Thoracic aorta (tissue), 2 donors: ENCODE measurements around the gene USP54. TPM values are rescaled to one million over a fixed set of nuclear protein-coding genes. Genes with fewer than 3 reads are reported as not detected.
A peak's percentile ranks its signal among the peaks of the same experiment; 100 is the strongest.

Source experiments
- ATAC-seq: fragments of 150-250 bp; one replicate; pipeline ENCODE4 v1.8.0; 2017; ENCODE audit warnings: low read depth; ENCODE audit not compliant: insufficient number of reproducible peaks, low FRiP score
- DNase-seq: peaks from one replicate; pipeline ENCODE4 v3.0.0-alpha.2; 2020; ENCODE audit warnings: low spot score
- H3K27ac ChIP-seq, 2 donors: fragments of 200-600 bp; sonication (generic); 1 replicate in 1 of 2; 2 replicates in 1 of 2; pipeline ENCODE4 v1.5.1; 2016; ENCODE audit warnings: mild to moderate bottlenecking in 2 of 2, moderate library complexity in 2 of 2
- H3K27me3 ChIP-seq: fragments of 200-600 bp; sonication (generic); replicated peaks from 2 replicates; pipeline ENCODE4 v1.6.0; 2016; ENCODE audit warnings: mild to moderate bottlenecking; ENCODE audit not compliant: insufficient read depth
- H3K36me3 ChIP-seq: fragments of 200-600 bp; sonication (generic); one replicate; pipeline ENCODE4 v1.5.1; 2016
- H3K4me1 ChIP-seq, 2 donors: fragments of 200-600 bp; sonication (generic); 1 replicate in 1 of 2; 2 replicates in 1 of 2; pipeline versions ENCODE4 v1.5.1 to v1.6.0; 2016; ENCODE audit warnings: low read depth in 2 of 2, mild to moderate bottlenecking in 1 of 2; ENCODE audit not compliant: control insufficient read depth in 1 of 2
- H3K4me3 ChIP-seq: fragments of 200-600 bp; sonication (generic); 2 replicates; pipeline ENCODE4 v1.5.1; 2016; ENCODE audit warnings: mild to moderate bottlenecking
- H3K9me3 ChIP-seq: fragments of 200-600 bp; sonication (generic); 2 replicates; pipeline ENCODE4 v1.5.1; 2016
- total RNA-seq, 2 donors: library from RNA; depleted of rRNA; stranded (reverse); fragments of >200 nt; gene quantifications; one replicate each; pipeline versions ENCODE4 v1.1.0 to v1.2.3, GENCODE V29; 2016
- TF ChIP-seq, protein P1 (sequence below): fragments of 200-600 bp; sonication (generic); IDR thresholded peaks from one replicate; pipeline ENCODE4 v1.5.1; 2019; ENCODE audit warnings: antibody characterized with exemption

Gene USP54
- total RNA-seq, 2 donors from 2014 or later: 20.1 to 45.1 TPM

- no peaks in the 10 kb centered on the region for H3K27me3 ChIP-seq
- H3K27ac ChIP-seq: no peak overlapping the region
- H3K9me3 ChIP-seq: no peaks in the 10 kb centered on the region
- peaks cover 2% of the 10 kb centered on the region for H3K36me3 ChIP-seq
- ATAC-seq: no peak
- H3K4me1 ChIP-seq: peaks cover 23 to 28% of the 10 kb centered on the region in 2 donors
- TF ChIP-seq, protein P1, sequence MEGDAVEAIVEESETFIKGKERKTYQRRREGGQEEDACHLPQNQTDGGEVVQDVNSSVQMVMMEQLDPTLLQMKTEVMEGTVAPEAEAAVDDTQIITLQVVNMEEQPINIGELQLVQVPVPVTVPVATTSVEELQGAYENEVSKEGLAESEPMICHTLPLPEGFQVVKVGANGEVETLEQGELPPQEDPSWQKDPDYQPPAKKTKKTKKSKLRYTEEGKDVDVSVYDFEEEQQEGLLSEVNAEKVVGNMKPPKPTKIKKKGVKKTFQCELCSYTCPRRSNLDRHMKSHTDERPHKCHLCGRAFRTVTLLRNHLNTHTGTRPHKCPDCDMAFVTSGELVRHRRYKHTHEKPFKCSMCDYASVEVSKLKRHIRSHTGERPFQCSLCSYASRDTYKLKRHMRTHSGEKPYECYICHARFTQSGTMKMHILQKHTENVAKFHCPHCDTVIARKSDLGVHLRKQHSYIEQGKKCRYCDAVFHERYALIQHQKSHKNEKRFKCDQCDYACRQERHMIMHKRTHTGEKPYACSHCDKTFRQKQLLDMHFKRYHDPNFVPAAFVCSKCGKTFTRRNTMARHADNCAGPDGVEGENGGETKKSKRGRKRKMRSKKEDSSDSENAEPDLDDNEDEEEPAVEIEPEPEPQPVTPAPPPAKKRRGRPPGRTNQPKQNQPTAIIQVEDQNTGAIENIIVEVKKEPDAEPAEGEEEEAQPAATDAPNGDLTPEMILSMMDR: no peak
- H3K4me3 ChIP-seq: no peak overlapping the region
- DNase-seq: no peak
Measured at GRCh38 chr10:73497623-73498022, 93.5 kb downstream of the USP54 start.

- peaks cover 2% of the 10 kb centered on the region for H3K36me3 ChIP-seq
- ATAC-seq (peak; percentile 90), DNase-seq (peak; percentile 79)
- TF ChIP-seq, protein P1: no peak
- H3K27me3 ChIP-seq: no peaks in the 10 kb centered on the region
- H3K9me3 ChIP-seq: no peaks in the 10 kb centered on the region
- peaks cover 30 to 34% of the 10 kb centered on the region in 2 donors for H3K4me1 ChIP-seq
- peak within 1 kb of the TSS; percentile 82 for H3K4me3 ChIP-seq
- H3K27ac ChIP-seq: peak within 1 kb of the TSS; percentile 96 to 97
Measured at GRCh38 chr10:73495884-73496674, 95.1 kb downstream of the USP54 start, which contains the start of gene PPP3CB. PPP3CB (minus strand) TSS chr10:73496024; CDS start chr10:73495889, 135 bp downstream.

GRCh38 chr10:73495226-73495883, 95.8 kb downstream of the USP54 start:
- Histone ChIP-seq H3K27ac (peak overlapping the region; percentile 96 to 97), H3K4me3 (peak overlapping the region; percentile 82), H3K4me1 (peaks cover 30 to 34% of the 10 kb centered on the region in 2 donors), H3K36me3 (peaks cover 2% of the 10 kb centered on the region), H3K27me3 (no peaks in the 10 kb centered on the region), H3K9me3 (no peaks in the 10 kb centered on the region)
- peak; percentile 65 for DNase-seq
- ATAC-seq: peak; percentile 73
- TF ChIP-seq, protein P1: no peak

GRCh38 chr10:73494877-73495225, 96.3 kb downstream of the USP54 start:
- Histone ChIP-seq H3K36me3 (no peaks in the 10 kb centered on the region), H3K27ac (peak overlapping the region; percentile 96 to 97), H3K4me3 (peak overlapping the region; percentile 82), H3K27me3 (no peaks in the 10 kb centered on the region), H3K9me3 (no peaks in the 10 kb centered on the region), H3K4me1 (peaks cover 33 to 34% of the 10 kb centered on the region in 2 donors)
- ATAC-seq: no peak
- TF ChIP-seq, protein P1: no peak
- DNase-seq: no peak

DNA sequence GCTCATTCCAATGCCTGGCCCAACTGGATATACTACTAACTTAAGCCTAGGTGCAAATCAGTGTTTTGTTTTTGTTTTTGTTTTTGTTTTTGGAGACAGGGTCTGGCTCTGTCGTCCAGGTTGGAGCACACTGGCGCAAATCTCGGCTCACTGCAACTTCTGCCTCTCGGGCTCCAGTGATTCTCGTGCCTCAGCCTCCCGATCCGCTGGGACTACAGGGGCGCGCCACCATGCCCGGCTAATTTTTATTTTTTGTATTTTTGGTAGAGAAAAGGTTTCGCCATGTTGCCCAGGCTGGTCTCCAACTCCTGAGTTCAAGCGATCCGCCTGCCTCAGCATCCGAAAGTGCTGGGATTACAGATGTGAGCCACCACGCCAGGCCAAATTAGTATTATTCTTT, 96.9 kb downstream of the USP54 start:
- H3K27me3 ChIP-seq: no peaks in the 10 kb centered on the region
- DNase-seq (no peak), ATAC-seq (no peak)
- no peaks in the 10 kb centered on the region for H3K9me3 ChIP-seq
- peak overlapping the region; percentile 82 for H3K4me3 ChIP-seq
- no peaks in the 10 kb centered on the region for H3K36me3 ChIP-seq
- TF ChIP-seq, protein P1: no peak
- H3K27ac ChIP-seq: no peak overlapping the region
- H3K4me1 ChIP-seq: peaks cover 34 to 35% of the 10 kb centered on the region in 2 donors
